Activated naive CD4-positive, alpha-beta T cell treated with anti-CD3 and anti-CD28 coated beads, Interleukin-2, amount 50 U/mL, for 24 hours (primary cell): ENCODE measurements around the gene CORO2A.

ENCODE experiments used
- H3K27ac Mint-ChIP-seq: one replicate; pipeline ENCODE4 v1.8.0; 2021; ENCODE audit warnings: mild to moderate bottlenecking, mixed read lengths
- H3K27me3 Mint-ChIP-seq: one replicate; pipeline ENCODE4 v1.8.0; 2021; ENCODE audit warnings: mixed read lengths
- H3K36me3 Mint-ChIP-seq: one replicate; pipeline ENCODE4 v1.8.0; 2021; ENCODE audit warnings: mixed read lengths
- H3K4me1 Mint-ChIP-seq: one replicate; pipeline ENCODE4 v1.8.0; 2021; ENCODE audit warnings: mixed read lengths
- H3K4me3 Mint-ChIP-seq: one replicate; pipeline ENCODE4 v1.8.0; 2021; ENCODE audit warnings: mild to moderate bottlenecking, mixed read lengths
- H3K9me3 Mint-ChIP-seq: one replicate; pipeline ENCODE4 v1.8.0; 2021; ENCODE audit warnings: mixed read lengths

The CORO2A gene

DNA sequence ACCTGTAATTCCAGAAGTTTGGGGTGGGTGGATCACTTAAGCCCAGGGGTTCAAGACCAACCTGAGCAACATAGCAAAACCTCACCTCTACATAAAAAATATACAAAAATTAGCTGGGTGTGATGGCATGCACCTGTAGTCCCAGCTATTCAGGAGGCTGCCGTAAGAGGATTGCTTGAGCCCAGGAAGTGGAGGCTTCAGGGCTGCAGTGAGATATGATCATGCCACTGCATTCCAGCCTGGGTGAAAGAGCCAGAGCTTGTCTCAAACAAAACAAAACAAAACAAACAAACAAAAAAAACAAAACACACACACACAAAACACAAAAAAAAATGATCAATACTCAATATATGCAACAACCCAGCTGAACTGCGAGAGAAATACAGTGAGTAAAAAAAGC lies 44.0 kb downstream of the CORO2A start:
- Mint-ChIP-seq H3K27me3 (no peaks in the 10 kb centered on the region), H3K4me1 (no peaks in the 10 kb centered on the region), H3K9me3 (no peaks in the 10 kb centered on the region), H3K27ac (no peak overlapping the region), H3K4me3 (no peak overlapping the region), H3K36me3 (peaks cover 5% of the 10 kb centered on the region)

- Mint-ChIP-seq H3K27ac (no peak overlapping the region), H3K4me3 (no peak overlapping the region), H3K36me3 (peaks cover 5% of the 10 kb centered on the region), H3K27me3 (no peaks in the 10 kb centered on the region), H3K9me3 (no peaks in the 10 kb centered on the region), H3K4me1 (no peaks in the 10 kb centered on the region)
Measured at GRCh38 chr9:98147582-98147981, 44.9 kb downstream of the CORO2A start.

- Mint-ChIP-seq H3K4me3 (no peak overlapping the region), H3K4me1 (no peaks in the 10 kb centered on the region), H3K27ac (no peak overlapping the region), H3K9me3 (no peaks in the 10 kb centered on the region), H3K36me3 (peaks cover 5% of the 10 kb centered on the region), H3K27me3 (no peaks in the 10 kb centered on the region)
Measured at GRCh38 chr9:98146101-98146991, 46.1 kb downstream of the CORO2A start.

DNA sequence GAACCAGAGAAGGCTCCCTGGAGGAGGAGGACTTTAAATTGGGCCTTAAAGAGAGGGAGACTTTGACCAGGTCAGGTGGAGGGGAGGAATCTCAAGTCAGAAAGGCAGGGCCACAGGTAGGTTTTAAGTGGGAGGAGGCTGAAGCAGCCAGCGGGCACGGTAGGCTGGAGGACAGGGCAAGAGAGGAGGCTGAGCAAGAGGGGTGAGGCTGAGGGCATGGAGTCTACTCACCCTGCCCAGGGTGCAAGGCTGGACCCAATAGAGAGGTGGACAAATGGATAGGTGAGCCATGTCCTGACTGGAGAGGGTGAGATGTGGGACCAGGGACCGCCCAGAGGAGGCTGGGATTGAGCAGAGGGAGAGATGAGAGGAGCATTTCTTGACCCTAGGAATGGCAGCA lies 47.8 kb downstream of the CORO2A start:
- H3K27ac Mint-ChIP-seq, result peak overlapping the region; percentile 46
- H3K36me3 Mint-ChIP-seq, result peaks cover 2% of the 10 kb centered on the region
- H3K4me3 Mint-ChIP-seq, result no peak overlapping the region
- H3K27me3 Mint-ChIP-seq, result no peaks in the 10 kb centered on the region
- no peaks in the 10 kb centered on the region for H3K9me3 Mint-ChIP-seq
- no peaks in the 10 kb centered on the region for H3K4me1 Mint-ChIP-seq

- no peaks in the 10 kb centered on the region for H3K27me3 Mint-ChIP-seq
- H3K9me3 Mint-ChIP-seq, result no peaks in the 10 kb centered on the region
- H3K27ac Mint-ChIP-seq, result peak overlapping the region; percentile 46
- no peak overlapping the region for H3K4me3 Mint-ChIP-seq
- peaks cover 2% of the 10 kb centered on the region for H3K36me3 Mint-ChIP-seq
- no peaks in the 10 kb centered on the region for H3K4me1 Mint-ChIP-seq
Measured at GRCh38 chr9:98144076-98144475, 48.4 kb downstream of the CORO2A start.

DNA sequence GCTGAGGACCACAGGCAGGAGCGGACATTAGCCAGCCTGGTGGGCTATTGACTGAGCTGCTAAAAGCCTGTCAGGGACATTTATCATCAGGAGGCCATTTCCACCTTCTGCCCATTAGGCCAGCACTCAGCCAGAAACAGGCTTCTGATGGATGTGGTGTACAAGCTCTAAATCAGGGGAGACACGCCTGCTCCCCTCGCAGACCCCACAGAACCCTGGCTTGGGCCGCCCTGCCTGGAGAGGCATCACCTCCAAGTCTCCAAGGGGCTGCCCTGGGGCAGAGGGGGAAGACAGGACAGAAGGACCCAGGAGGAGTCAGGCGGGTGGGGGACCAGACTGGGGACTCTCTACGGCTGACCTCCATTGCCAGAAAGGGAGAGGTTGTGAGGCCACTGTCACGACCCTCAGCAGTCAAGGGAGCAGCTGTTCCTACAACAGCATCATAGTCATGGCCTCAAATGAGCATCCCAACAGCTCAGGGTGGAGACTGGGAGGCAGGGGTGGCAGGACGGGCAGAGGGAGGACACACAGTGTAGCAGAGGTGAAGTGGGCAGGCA lies 49.4 kb downstream of the CORO2A start:
- Mint-ChIP-seq H3K36me3 (peaks cover 2% of the 10 kb centered on the region), H3K4me1 (no peaks in the 10 kb centered on the region), H3K27me3 (no peaks in the 10 kb centered on the region), H3K4me3 (no peak overlapping the region), H3K9me3 (no peaks in the 10 kb centered on the region), H3K27ac (no peak overlapping the region)

DNA sequence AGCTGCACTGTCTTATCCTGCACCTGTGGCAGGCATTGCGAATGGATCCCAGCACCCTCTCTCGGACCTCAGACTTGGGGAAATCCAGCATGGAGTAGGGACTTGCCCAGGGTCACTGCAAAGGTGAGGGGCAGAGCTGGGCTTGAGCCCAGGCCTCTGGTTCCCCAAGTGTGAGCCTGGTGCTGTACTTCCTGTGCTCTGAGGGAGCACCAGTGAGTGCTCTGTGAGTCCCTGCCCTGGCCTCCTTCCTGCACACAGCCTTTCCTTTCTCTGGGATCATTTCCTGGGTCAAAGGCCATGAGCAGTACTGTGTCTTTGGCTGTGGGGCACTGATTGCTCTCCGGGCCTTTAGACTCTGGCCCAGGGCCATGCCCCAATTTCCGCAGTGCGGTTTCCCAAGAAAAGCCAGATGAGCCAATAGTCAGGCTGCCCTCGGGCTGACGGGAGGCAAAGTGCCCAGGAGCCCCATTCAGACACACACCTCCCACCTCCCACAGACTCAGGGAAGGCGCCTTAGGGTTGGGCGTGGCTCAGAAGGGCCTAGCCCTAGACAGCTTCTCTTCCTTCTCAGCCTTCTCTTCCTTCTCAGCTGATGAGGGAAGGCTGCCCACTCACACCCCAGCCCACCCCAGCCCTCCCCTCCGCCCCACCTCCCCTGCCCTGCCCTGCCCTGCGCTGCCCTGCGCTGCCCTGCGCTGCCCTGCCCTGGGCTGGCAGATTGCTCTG lies 50.1 kb downstream of the CORO2A start:
- no peak overlapping the region for H3K4me3 Mint-ChIP-seq
- H3K27me3 Mint-ChIP-seq, result no peaks in the 10 kb centered on the region
- no peaks in the 10 kb centered on the region for H3K9me3 Mint-ChIP-seq
- H3K27ac Mint-ChIP-seq, result no peak overlapping the region
- H3K4me1 Mint-ChIP-seq, result no peaks in the 10 kb centered on the region
- H3K36me3 Mint-ChIP-seq, result peaks cover 2% of the 10 kb centered on the region

DNA sequence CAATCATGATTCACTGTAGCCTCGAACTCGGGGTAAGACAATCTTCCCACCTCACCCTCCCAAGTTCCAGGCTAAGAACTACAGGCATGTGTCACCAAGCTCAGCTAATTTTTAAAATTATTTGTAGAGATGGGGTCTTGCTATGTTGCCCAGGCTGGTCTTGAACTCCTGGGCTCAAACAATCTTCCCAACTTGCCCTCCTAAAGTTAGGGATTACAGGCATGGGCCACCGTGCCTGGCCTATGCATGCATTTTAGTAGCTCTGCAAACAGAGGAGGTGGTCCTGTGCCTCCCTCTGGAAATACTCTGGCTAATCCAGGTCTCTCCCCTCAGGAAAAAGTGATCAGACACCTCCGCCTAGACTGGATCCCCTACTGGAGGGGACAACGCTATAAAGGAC lies 51.9 kb downstream of the CORO2A start:
- peaks cover 4% of the 10 kb centered on the region for H3K36me3 Mint-ChIP-seq
- no peaks in the 10 kb centered on the region for H3K9me3 Mint-ChIP-seq
- no peaks in the 10 kb centered on the region for H3K27me3 Mint-ChIP-seq
- H3K4me3 Mint-ChIP-seq, result no peak overlapping the region
- H3K4me1 Mint-ChIP-seq, result no peaks in the 10 kb centered on the region
- no peak overlapping the region for H3K27ac Mint-ChIP-seq

DNA sequence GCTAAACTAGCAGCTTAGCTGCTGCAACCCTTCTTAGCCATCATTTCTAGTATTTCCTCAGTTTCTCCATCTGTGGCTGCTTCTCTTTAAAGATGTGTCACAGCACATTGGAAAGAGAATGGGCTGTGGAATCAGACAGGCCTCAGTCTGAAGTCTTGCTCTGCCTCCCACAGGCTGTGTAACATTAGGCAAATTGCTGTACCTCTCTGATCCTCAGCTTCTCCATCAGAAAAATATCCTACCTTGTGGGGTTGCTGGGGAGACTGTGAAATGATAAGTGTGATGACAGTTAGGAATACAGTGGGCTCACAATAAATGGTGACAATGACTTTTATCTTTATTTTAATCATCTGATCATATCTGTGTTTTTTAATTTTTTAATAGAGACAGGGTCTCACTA lies 55.9 kb downstream of the CORO2A start:
- H3K27me3 Mint-ChIP-seq, result no peaks in the 10 kb centered on the region
- H3K27ac Mint-ChIP-seq, result no peak overlapping the region
- peaks cover 3% of the 10 kb centered on the region for H3K4me1 Mint-ChIP-seq
- H3K4me3 Mint-ChIP-seq, result no peak overlapping the region
- H3K36me3 Mint-ChIP-seq, result peaks cover 4% of the 10 kb centered on the region
- no peaks in the 10 kb centered on the region for H3K9me3 Mint-ChIP-seq

- Mint-ChIP-seq H3K27me3 (no peaks in the 10 kb centered on the region), H3K4me3 (no peak overlapping the region), H3K9me3 (no peaks in the 10 kb centered on the region), H3K27ac (no peak overlapping the region), H3K36me3 (peaks cover 4% of the 10 kb centered on the region), H3K4me1 (peaks cover 3% of the 10 kb centered on the region)
Measured at GRCh38 chr9:98135938-98136337, 56.5 kb downstream of the CORO2A start.

DNA sequence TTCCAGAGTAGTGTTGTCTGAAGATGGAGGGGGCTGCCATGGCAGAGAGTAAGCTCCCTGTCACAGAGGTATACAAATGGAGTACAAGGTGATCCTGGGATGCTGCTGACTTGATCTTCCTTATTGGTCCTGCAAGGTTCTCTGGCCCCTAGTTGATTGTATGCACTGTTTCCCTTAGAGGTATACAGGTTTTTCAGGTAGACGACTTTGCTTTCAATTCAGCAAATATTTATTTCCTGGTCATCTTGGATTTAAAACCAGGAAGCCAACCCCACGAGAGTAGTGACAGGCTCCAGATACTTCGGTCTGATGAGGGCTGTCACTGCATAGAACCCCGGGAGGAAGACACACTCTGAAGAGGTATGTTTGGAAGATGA lies 56.9 kb downstream of the CORO2A start:
- Mint-ChIP-seq H3K4me1 (peaks cover 3% of the 10 kb centered on the region), H3K27me3 (no peaks in the 10 kb centered on the region), H3K27ac (no peak overlapping the region), H3K9me3 (no peaks in the 10 kb centered on the region), H3K4me3 (no peak overlapping the region), H3K36me3 (peaks cover 4% of the 10 kb centered on the region)

DNA sequence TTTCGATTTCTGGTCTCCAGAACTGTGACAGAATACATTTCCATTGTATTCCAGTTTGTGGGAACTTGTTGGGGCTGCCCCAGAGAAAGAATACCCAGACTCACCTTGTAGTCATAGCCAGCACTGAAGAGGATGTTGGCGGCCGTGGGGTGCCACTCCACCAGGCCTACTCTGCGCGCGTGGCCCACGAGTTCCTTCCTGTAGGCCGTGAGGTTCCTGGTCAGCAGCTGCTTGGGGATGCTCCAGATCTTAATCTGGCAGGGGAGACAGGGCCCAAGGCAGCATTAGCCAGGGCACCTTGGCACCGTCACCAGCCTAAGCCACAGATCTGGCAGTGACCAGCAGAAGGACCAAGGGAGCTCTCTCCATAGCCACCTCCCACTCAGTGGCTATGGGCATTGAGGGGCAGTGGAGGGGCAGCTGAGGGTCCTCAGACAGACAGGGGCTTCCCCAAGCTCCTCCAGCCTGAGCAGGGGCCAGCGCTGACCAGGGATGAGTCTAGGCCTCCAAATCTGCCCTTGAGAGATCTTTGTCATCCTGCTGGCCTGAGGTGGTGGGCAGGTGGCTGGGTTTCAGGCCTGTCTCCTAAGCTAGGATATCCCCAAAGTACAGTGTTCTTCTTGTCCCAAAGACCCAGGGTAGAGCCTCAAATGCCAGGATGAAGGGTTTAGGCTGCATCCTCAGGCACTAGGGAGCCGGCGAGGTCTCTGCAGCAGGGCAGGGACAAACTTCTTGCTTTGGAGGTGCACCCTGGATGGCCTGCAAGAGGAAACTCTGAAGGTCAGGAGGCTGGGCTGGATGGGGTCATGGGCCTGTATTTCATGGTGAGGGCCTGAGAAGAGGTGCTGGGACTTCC lies 57.5 kb downstream of the CORO2A start:
- Mint-ChIP-seq H3K27ac (no peak overlapping the region), H3K36me3 (peaks cover 4% of the 10 kb centered on the region), H3K4me3 (no peak overlapping the region), H3K4me1 (peaks cover 3% of the 10 kb centered on the region), H3K27me3 (no peaks in the 10 kb centered on the region), H3K9me3 (no peaks in the 10 kb centered on the region)

DNA sequence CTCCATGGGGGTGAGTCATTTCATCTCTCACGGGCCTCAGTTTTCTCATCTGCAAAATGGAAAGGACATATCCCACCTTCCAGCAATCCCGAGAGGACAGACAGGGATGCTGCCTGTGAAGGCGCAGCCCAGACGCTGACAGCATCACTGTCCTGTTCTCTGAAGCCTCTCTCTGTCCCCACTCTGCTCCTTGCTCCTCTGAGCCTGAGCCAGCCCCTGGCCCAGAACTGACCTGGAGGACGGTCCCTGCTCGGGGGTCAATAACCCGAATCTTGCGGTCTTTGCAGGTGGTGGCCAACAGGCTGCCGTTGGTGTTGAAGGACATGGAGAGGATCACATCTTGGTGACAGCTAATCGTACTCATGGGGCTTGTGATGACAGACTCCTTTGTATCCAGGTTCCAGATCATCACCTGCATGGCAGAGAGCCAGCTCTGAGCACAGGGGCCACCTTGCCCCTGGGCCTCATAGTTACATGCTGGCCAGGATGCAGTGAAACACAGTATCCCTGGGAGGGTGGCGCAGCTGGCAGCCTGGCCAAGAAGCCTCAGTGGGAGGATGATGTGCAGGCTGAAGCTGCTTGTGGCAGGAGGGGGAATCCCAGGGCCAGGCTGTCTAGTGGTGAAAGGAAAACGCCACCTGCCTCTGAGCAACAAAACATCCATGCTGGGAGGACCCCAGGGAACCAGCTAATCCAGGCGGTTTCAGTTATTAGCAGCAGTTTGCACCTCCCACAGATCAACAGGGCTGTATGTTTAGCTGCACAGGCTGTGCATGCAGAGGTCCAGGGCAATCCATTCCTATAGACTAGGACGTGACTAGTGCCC lies 59.4 kb downstream of the CORO2A start:
- Mint-ChIP-seq H3K4me3 (no peak overlapping the region), H3K27me3 (no peaks in the 10 kb centered on the region), H3K27ac (no peak overlapping the region), H3K36me3 (peaks cover 4% of the 10 kb centered on the region), H3K4me1 (peaks cover 3% of the 10 kb centered on the region), H3K9me3 (no peaks in the 10 kb centered on the region)

GRCh38 chr9:98132158-98132557 lies 60.3 kb downstream of the CORO2A start:
- Mint-ChIP-seq H3K4me1 (peaks cover 3% of the 10 kb centered on the region), H3K27me3 (no peaks in the 10 kb centered on the region), H3K4me3 (no peak overlapping the region), H3K27ac (no peak overlapping the region), H3K36me3 (peaks cover 4% of the 10 kb centered on the region), H3K9me3 (no peaks in the 10 kb centered on the region)
